ENCODE measurements around the gene SERPINB10. TPM values are rescaled to one million over a fixed set of nuclear protein-coding genes. Genes with fewer than 3 reads are reported as not detected.

Gene SERPINB10
- polyA plus RNA-seq, 2 donors = 0.06 to 0.46 TPM

GRCh38 chr18:63956755-63957154, 49.0 kb downstream of the SERPINB10 start:
- H3K27ac ChIP-seq (ENCODE audit: low read depth in 2 of 2, low read length in 1 of 2) = no peak overlapping the region
- 60 to 74% methylated on average over 4 of the region's 4 CpGs for WGBS, 2 donors
- H3K36me3 ChIP-seq (ENCODE audit: control insufficient read depth in 2 of 2, insufficient read depth in 2 of 2, low read length in 1 of 2) = no peaks in the 10 kb centered on the region
- H3K4me1 ChIP-seq (ENCODE audit: control insufficient read depth in 2 of 2, insufficient read depth in 2 of 2, low read length in 1 of 2) = no peaks in the 10 kb centered on the region
- no peaks in the 10 kb centered on the region for H3K9me3 ChIP-seq (ENCODE audit: control insufficient read depth in 2 of 2, insufficient read depth in 1 of 2, low read depth in 1 of 2, low read length in 1 of 2)
- H3K4me3 ChIP-seq (ENCODE audit: low read depth in 1 of 2, low read length in 2 of 2) = no peak overlapping the region
- H3K27me3 ChIP-seq (ENCODE audit: control insufficient read depth in 1 of 2, insufficient read depth in 2 of 2, low read length in 2 of 2) = no peaks in the 10 kb centered on the region

DNA sequence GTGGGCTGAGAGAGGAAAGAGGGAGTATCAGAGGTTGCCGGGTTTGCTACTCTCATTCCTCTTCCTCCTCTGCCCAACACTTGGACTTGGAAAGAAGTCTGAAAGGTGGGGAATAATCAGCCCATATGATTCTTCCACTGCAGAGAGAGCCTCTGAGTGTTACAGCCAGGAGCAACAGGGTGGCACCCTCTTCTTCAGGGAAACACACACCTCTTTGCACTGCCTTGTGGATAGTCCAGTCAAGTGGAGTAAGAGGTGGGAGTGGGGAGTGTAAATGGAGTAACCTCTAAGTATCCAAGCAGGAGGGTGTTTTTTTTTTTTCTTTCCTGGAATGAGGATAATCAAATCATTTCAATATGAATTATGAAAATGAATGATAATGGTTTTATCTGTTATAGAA, 53.1 kb downstream of the SERPINB10 start:
- WGBS, 2 donors = 72 to 84% methylated on average over 1 of the region's 1 CpG
- Histone ChIP-seq H3K9me3 (ENCODE audit: control insufficient read depth in 2 of 2, insufficient read depth in 1 of 2, low read depth in 1 of 2, low read length in 1 of 2) (no peaks in the 10 kb centered on the region), H3K4me1 (ENCODE audit: control insufficient read depth in 2 of 2, insufficient read depth in 2 of 2, low read length in 1 of 2) (peaks cover 0 to 5% of the 10 kb centered on the region in 2 donors), H3K27ac (ENCODE audit: low read depth in 2 of 2, low read length in 1 of 2) (no peak overlapping the region), H3K36me3 (ENCODE audit: control insufficient read depth in 2 of 2, insufficient read depth in 2 of 2, low read length in 1 of 2) (no peaks in the 10 kb centered on the region), H3K4me3 (ENCODE audit: low read depth in 1 of 2, low read length in 2 of 2) (no peak overlapping the region), H3K27me3 (ENCODE audit: control insufficient read depth in 1 of 2, insufficient read depth in 2 of 2, low read length in 2 of 2) (no peaks in the 10 kb centered on the region)

DNA sequence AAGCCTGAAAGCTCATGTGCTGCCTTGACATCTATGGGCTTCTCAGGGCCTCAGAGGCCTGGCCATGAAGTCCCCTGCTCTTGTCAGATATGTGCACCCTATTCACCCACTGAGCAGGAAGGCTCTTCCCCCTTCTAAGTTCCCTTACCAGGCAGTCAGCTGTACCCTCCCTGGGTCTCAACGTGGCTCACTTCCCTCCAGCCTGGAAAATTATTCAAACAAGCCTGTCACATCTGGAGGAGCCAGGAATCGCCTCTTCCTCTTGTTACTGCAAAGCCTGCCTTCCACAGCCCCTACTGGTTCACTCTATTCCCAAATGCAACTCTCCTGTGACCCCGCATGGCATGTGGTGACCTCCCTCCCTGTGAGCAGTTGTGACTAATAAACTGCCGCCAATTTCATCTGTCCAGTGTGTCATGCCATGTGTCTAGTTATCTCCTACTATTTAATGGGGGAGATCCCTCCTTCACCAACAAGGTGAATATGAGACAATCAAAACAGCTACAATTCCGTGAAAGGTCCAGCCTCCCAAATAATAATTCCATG, 53.8 kb downstream of the SERPINB10 start:
- no peaks in the 10 kb centered on the region for H3K9me3 ChIP-seq (ENCODE audit: control insufficient read depth in 2 of 2, insufficient read depth in 1 of 2, low read depth in 1 of 2, low read length in 1 of 2)

GRCh38 chr18:63962137-63962536, 54.4 kb downstream of the SERPINB10 start:
- H3K27me3 ChIP-seq (ENCODE audit: control insufficient read depth in 1 of 2, insufficient read depth in 2 of 2, low read length in 2 of 2) = no peaks in the 10 kb centered on the region
- no peaks in the 10 kb centered on the region for H3K9me3 ChIP-seq (ENCODE audit: control insufficient read depth in 2 of 2, insufficient read depth in 1 of 2, low read depth in 1 of 2, low read length in 1 of 2)
- no peak overlapping the region for H3K27ac ChIP-seq (ENCODE audit: low read depth in 2 of 2, low read length in 1 of 2)
- no peak overlapping the region for H3K4me3 ChIP-seq (ENCODE audit: low read depth in 1 of 2, low read length in 2 of 2)
- WGBS, 2 donors = 25 to 38% methylated on average over 1 of the region's 1 CpG
- peaks cover 0 to 5% of the 10 kb centered on the region in 2 donors for H3K4me1 ChIP-seq (ENCODE audit: control insufficient read depth in 2 of 2, insufficient read depth in 2 of 2, low read length in 1 of 2)
- H3K36me3 ChIP-seq (ENCODE audit: control insufficient read depth in 2 of 2, insufficient read depth in 2 of 2, low read length in 1 of 2) = no peaks in the 10 kb centered on the region

More for the DNA sequence above, 53.8 kb downstream of the SERPINB10 start:
- 68 to 72% methylated on average over 5 of the region's 5 CpGs for WGBS, 2 donors
- Histone ChIP-seq H3K4me3 (ENCODE audit: low read depth in 1 of 2, low read length in 2 of 2) (no peak overlapping the region), H3K36me3 (ENCODE audit: control insufficient read depth in 2 of 2, insufficient read depth in 2 of 2, low read length in 1 of 2) (no peaks in the 10 kb centered on the region), H3K4me1 (ENCODE audit: control insufficient read depth in 2 of 2, insufficient read depth in 2 of 2, low read length in 1 of 2) (peaks cover 0 to 5% of the 10 kb centered on the region in 2 donors), H3K27me3 (ENCODE audit: control insufficient read depth in 1 of 2, insufficient read depth in 2 of 2, low read length in 2 of 2) (no peaks in the 10 kb centered on the region), H3K27ac (ENCODE audit: low read depth in 2 of 2, low read length in 1 of 2) (no peak overlapping the region)

DNA sequence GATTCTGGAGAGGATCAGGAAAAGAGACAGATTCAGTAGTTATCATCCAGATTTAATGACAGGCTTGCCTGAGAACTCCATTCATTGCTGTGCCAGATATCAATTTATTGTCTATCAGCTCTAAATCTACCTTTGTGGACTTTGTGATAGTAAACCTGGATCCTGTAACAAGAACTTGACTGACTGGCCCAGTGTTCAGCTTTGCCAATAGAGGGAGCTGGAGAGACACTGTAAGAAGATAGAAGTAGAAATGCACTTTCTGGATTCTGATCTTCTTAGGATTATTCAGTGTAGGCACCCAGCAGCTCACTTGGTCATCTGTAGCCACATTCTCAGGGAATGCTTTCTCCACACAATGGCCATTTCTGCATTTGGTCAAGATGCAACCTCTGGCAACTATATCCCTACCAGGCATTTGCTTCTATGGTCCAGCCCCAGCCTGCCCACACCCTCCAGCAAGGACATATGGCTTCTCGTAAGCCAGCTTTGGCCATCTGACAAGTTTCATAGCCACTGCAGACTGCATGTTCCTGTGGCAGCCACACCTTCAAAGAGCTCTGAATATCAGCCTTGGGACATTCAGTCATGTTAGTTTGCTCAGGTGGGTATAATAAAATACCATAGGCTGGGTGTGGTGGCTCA, 56.0 kb downstream of the SERPINB10 start:
- Histone ChIP-seq H3K27ac (ENCODE audit: low read depth in 2 of 2, low read length in 1 of 2) (peak overlapping the region; percentile 29 to 67), H3K36me3 (ENCODE audit: control insufficient read depth in 2 of 2, insufficient read depth in 2 of 2, low read length in 1 of 2) (no peaks in the 10 kb centered on the region), H3K9me3 (ENCODE audit: control insufficient read depth in 2 of 2, insufficient read depth in 1 of 2, low read depth in 1 of 2, low read length in 1 of 2) (no peaks in the 10 kb centered on the region), H3K27me3 (ENCODE audit: control insufficient read depth in 1 of 2, insufficient read depth in 2 of 2, low read length in 2 of 2) (no peaks in the 10 kb centered on the region), H3K4me1 (ENCODE audit: control insufficient read depth in 2 of 2, insufficient read depth in 2 of 2, low read length in 1 of 2) (peaks cover 0 to 5% of the 10 kb centered on the region in 2 donors), H3K4me3 (ENCODE audit: low read depth in 1 of 2, low read length in 2 of 2) (no peak overlapping the region)
- 31 to 49% methylated on average over 1 of the region's 1 CpG for WGBS, 2 donors

- Histone ChIP-seq H3K27me3 (ENCODE audit: control insufficient read depth in 1 of 2, insufficient read depth in 2 of 2, low read length in 2 of 2) (no peaks in the 10 kb centered on the region), H3K27ac (ENCODE audit: low read depth in 2 of 2, low read length in 1 of 2) (no peak overlapping the region), H3K4me1 (ENCODE audit: control insufficient read depth in 2 of 2, insufficient read depth in 2 of 2, low read length in 1 of 2) (peaks cover 0 to 5% of the 10 kb centered on the region in 2 donors)
Measured at GRCh38 chr18:63964908-63965307, 57.1 kb downstream of the SERPINB10 start.

DNA sequence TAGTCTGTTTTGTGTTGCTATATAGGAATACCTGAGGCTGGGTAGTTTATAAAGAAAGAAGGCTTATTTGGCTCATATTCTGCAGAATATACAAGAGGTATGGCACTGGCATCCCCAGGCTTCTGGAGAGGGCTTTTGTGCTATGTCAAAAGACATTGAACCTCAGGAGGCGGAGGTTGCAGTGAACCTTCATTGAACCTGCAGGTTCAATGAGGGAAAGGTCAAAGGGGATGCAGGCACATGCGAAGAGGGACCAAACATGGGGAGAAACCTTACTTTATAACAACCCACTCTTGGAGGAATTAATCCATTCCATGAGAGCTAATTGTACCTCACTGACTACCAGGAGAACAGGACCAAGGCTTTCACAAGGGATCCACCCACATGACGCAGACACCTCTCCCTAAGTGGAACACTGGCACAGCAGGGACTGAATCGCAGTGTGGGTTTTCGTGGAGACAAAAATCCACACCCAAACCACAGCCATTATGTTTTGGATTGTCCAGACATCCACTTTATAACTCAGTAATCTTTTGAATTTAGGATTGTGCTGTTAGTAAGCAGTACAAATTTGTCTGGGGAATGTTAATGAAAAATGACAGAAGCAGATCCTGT, 58.1 kb downstream of the SERPINB10 start:
- Histone ChIP-seq H3K36me3 (ENCODE audit: control insufficient read depth in 2 of 2, insufficient read depth in 2 of 2, low read length in 1 of 2) (no peaks in the 10 kb centered on the region), H3K27me3 (ENCODE audit: control insufficient read depth in 1 of 2, insufficient read depth in 2 of 2, low read length in 2 of 2) (no peaks in the 10 kb centered on the region), H3K27ac (ENCODE audit: low read depth in 2 of 2, low read length in 1 of 2) (peak overlapping the region in 1 of 2 donors; percentile 14), H3K4me1 (ENCODE audit: control insufficient read depth in 2 of 2, insufficient read depth in 2 of 2, low read length in 1 of 2) (peaks cover 0 to 5% of the 10 kb centered on the region in 2 donors), H3K4me3 (ENCODE audit: low read depth in 1 of 2, low read length in 2 of 2) (no peak overlapping the region), H3K9me3 (ENCODE audit: control insufficient read depth in 2 of 2, insufficient read depth in 1 of 2, low read depth in 1 of 2, low read length in 1 of 2) (no peaks in the 10 kb centered on the region)
- WGBS, 2 donors = 77 to 95% methylated on average over 5 of the region's 5 CpGs

More at GRCh38 chr18:63964908-63965307, 57.1 kb downstream of the SERPINB10 start:
- Histone ChIP-seq H3K36me3 (ENCODE audit: control insufficient read depth in 2 of 2, insufficient read depth in 2 of 2, low read length in 1 of 2) (no peaks in the 10 kb centered on the region), H3K9me3 (ENCODE audit: control insufficient read depth in 2 of 2, insufficient read depth in 1 of 2, low read depth in 1 of 2, low read length in 1 of 2) (no peaks in the 10 kb centered on the region), H3K4me3 (ENCODE audit: low read depth in 1 of 2, low read length in 2 of 2) (no peak overlapping the region)

DNA sequence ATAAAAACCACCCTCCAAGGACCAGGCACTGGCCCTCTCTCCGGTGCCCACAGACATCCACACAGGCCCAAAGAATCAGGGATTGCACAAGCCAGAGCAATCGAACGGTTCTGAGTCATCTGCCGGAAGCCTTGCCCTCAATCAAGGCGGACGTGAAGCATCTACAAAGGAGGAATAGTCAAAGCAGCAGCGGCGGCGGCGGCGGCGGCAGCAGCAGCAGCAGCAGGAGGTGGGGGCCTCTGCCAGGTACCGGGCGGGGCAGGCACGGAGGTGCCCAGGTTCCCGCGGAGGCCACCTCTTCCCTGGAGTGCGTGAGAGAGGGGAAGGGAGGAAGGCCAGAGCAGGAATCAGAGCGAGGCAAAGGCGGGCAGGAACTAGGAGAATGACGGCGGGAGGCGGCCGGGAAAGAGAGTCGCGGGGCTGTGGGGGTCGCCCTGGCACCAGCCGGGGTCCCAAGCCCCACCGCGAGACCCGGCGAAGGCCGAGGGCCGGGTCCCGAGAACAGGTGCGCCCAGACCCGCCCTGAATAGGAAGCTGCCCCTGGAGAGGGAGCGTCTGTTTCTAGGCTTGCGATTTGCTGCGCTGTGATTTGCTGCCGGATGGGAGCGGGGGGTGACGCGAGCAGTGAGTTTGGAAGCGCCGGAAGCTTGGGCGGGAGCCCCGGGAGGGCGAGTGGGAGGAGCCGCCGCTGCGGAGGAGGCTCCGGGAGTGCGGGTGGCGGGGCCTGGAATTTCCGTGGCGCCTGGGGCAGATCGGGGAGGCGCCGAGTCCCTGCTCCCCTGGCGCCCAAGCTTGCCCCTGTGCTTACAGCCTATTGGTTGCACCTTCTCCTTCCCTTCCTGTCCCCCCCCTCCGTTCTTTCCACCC, 62.4 kb downstream of the SERPINB10 start, which contains the start of gene SERPINB8:
Gene SERPINB8 (plus strand): TSS at position 140 of the 867 bp plus-strand sequence. CDS start 8,228 bp downstream, outside the sequence.
- 1% methylated on average over 57 to 62 of the region's 62 CpGs for WGBS, 2 donors
- H3K4me3 ChIP-seq (ENCODE audit: low read depth in 1 of 2, low read length in 2 of 2) = peak within 1 kb of the TSS; percentile 65 to 89

DNA sequence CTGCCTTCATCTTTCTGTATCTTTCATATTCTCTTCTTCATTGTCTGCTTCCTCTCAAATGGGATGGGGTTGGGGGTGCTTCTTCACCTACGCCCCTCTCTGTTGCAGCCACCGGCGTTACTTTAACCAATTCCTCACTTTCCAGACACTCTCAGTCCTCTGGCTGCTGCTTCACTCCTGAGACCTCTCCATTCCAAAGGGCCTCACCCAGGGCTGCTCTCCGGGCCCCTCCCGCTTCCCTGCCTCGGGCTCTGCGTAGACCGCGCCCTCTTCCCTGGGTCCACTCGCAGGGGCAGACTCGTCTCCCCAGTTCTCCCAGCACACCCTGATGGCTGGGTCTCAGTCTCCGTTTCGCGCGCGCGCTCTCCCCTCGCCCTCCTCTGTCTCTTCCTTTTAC, 63.0 kb downstream of the SERPINB10 start:
- Histone ChIP-seq H3K36me3 (ENCODE audit: control insufficient read depth in 2 of 2, insufficient read depth in 2 of 2, low read length in 1 of 2) (no peaks in the 10 kb centered on the region), H3K4me3 (ENCODE audit: low read depth in 1 of 2, low read length in 2 of 2) (peak overlapping the region; percentile 65 to 89), H3K9me3 (ENCODE audit: control insufficient read depth in 2 of 2, insufficient read depth in 1 of 2, low read depth in 1 of 2, low read length in 1 of 2) (no peaks in the 10 kb centered on the region), H3K27me3 (ENCODE audit: control insufficient read depth in 1 of 2, insufficient read depth in 2 of 2, low read length in 2 of 2) (no peaks in the 10 kb centered on the region), H3K4me1 (ENCODE audit: control insufficient read depth in 2 of 2, insufficient read depth in 2 of 2, low read length in 1 of 2) (peaks cover 2 to 5% of the 10 kb centered on the region in 2 donors), H3K27ac (ENCODE audit: low read depth in 2 of 2, low read length in 1 of 2) (peak overlapping the region; percentile 98 to 100)
- 16 to 28% methylated on average over 18 of the region's 18 CpGs for WGBS, 2 donors

More for the DNA sequence above, 62.4 kb downstream of the SERPINB10 start, which contains the start of gene SERPINB8:
- no peaks in the 10 kb centered on the region for H3K27me3 ChIP-seq (ENCODE audit: control insufficient read depth in 1 of 2, insufficient read depth in 2 of 2, low read length in 2 of 2)
- H3K4me1 ChIP-seq (ENCODE audit: control insufficient read depth in 2 of 2, insufficient read depth in 2 of 2, low read length in 1 of 2) = peaks cover 2 to 5% of the 10 kb centered on the region in 2 donors
- no peaks in the 10 kb centered on the region for H3K36me3 ChIP-seq (ENCODE audit: control insufficient read depth in 2 of 2, insufficient read depth in 2 of 2, low read length in 1 of 2)
- H3K9me3 ChIP-seq (ENCODE audit: control insufficient read depth in 2 of 2, insufficient read depth in 1 of 2, low read depth in 1 of 2, low read length in 1 of 2) = no peaks in the 10 kb centered on the region
- H3K27ac ChIP-seq (ENCODE audit: low read depth in 2 of 2, low read length in 1 of 2) = peak within 1 kb of the TSS; percentile 98 to 100
